Uterus (tissue), 4 donors: ENCODE results near the gene ACOT13. TPM values are rescaled to one million over a fixed set of nuclear protein-coding genes. Genes with fewer than 3 reads are reported as not detected.
"Not testable (repeated sequence)": the region's sequence is repeated elsewhere in the genome, so short reads cannot be mapped to it uniquely, and the experiment has no call there.

Experiments
- DNase-seq, 2 donors: peaks; one replicate each; pipeline ENCODE4 v3.0.0-alpha.2; 2019 to 2020
- H3K27ac ChIP-seq, 2 donors: fragments of 200-600 bp; sonication (generic); 1 replicate in 1 of 2; 2 replicates in 1 of 2; pipeline ENCODE4 v1.5.1; 2016 to 2018
- H3K27me3 ChIP-seq, 2 donors: fragments of 200-600 bp; sonication (generic); one replicate each; pipeline ENCODE4 v1.5.1; 2018 to 2019; ENCODE audit warnings: control low read depth in 1 of 2
- H3K36me3 ChIP-seq, 2 donors: fragments of 200-600 bp; sonication (generic); one replicate each; pipeline ENCODE4 v1.5.1; 2019; ENCODE audit warnings: control low read depth in 1 of 2
- H3K4me1 ChIP-seq, 2 donors: fragments of 200-600 bp; sonication (generic); one replicate each; pipeline ENCODE4 v1.5.1; 2018 to 2019; ENCODE audit warnings: control low read depth in 1 of 2
- H3K4me3 ChIP-seq, 2 donors: fragments of 200-600 bp; sonication (generic); 1 replicate in 1 of 2; 2 replicates in 1 of 2; pipeline ENCODE4 v1.5.1; 2018 to 2019; ENCODE audit warnings: mild to moderate bottlenecking in 1 of 2
- H3K9me3 ChIP-seq, 2 donors: fragments of 200-600 bp; sonication (generic); one replicate each; pipeline ENCODE4 v1.5.1; 2019; ENCODE audit warnings: control low read depth in 1 of 2
- CTCF ChIP-seq, 4 experiments: fragments of 200-600 bp in 2 of 4; fragments of 450-650 bp in 2 of 4; sonication (generic) in 2 of 4; IDR thresholded peaks; one replicate each; pipeline ENCODE4 v1.5.1; 2016 to 2019; ENCODE audit warnings: antibody characterized with exemption in 4 of 4, mild to moderate bottlenecking in 2 of 4, moderate library complexity in 1 of 4
- POLR2A ChIP-seq, 2 donors: fragments of 450-650 bp; IDR thresholded peaks; one replicate each; pipeline ENCODE4 v1.6.1; 2016; ENCODE audit warnings: antibody characterized with exemption in 2 of 2, mild to moderate bottlenecking in 1 of 2, moderate library complexity in 1 of 2
- intact Hi-C: fragments of 100-400 bp; cut with DNase I; formaldehyde crosslinking; loops from one replicate; pipeline ENCODE4 v1.15.1; 2023; ENCODE audit warnings: low total_unique reads
- total RNA-seq, 4 donors: library from RNA; depleted of rRNA in 3 of 4; stranded (reverse); fragments of >200 nt in 3 of 4; gene quantifications; one replicate each; pipeline versions ENCODE4 v1.1.0 to v1.2.4, GENCODE V29; 2014 to 2023
- donor health status: DM: yes; HTN: yes; CAD: no.

The ACOT13 gene
- total RNA-seq, 4 donors from 2014 or later: 3.8 to 10.0 (median 4.2) TPM

DNA sequence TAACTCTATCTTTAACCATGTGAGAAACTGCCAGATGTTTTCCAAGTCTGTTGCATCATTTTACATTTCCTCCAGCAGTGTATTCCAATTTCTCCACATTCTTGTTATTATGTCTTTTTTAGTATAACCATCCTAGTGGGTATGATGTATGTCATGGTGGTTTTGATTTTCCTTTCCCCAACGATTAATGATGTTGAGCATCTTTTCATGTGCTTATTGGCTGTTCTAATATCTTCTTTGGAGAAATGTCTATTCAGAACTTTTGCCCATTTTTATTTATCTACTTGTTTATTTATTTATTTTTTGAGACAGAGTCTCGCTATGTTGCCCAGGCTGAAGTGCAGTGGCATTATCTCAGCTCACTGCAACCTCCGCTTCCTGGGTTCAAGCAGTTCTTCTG lies 56.4 kb downstream of the ACOT13 start:
- DNase-seq: no peak
- intact Hi-C loops: no loop called here
- Histone ChIP-seq H3K9me3 (no peaks in the 10 kb centered on the region), H3K36me3 (no peaks in the 10 kb centered on the region), H3K4me1 (peaks cover 0 to 5% of the 10 kb centered on the region in 2 donors), H3K27ac (no peak overlapping the region), H3K4me3 (no peak overlapping the region), H3K27me3 (no peaks in the 10 kb centered on the region)
- TF ChIP-seq CTCF (IDR thresholded peaks at IDR 0.05) (no peak), POLR2A (IDR thresholded peaks at IDR 0.05) (no peak)

DNA sequence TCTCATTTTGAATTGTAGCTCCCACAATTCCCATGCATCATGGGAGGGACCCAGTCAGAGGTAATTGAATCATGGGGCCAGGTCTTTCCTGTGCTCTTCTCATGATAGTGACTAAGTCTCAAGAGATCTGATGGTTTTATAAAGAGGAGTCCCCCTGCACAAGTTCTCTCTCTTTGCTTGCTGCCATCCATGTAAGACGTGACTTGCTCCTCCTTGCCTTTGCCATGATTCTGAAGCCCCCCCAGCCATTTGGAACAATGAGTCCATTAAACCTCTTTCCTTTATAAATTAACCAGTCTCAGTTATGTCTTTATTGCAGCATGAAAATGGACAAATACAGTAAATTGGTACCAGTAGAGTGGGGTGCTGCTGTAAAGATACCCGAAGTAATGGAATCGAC lies 63.8 kb downstream of the ACOT13 start:
- intact Hi-C loops: not testable (repeated sequence)

DNA sequence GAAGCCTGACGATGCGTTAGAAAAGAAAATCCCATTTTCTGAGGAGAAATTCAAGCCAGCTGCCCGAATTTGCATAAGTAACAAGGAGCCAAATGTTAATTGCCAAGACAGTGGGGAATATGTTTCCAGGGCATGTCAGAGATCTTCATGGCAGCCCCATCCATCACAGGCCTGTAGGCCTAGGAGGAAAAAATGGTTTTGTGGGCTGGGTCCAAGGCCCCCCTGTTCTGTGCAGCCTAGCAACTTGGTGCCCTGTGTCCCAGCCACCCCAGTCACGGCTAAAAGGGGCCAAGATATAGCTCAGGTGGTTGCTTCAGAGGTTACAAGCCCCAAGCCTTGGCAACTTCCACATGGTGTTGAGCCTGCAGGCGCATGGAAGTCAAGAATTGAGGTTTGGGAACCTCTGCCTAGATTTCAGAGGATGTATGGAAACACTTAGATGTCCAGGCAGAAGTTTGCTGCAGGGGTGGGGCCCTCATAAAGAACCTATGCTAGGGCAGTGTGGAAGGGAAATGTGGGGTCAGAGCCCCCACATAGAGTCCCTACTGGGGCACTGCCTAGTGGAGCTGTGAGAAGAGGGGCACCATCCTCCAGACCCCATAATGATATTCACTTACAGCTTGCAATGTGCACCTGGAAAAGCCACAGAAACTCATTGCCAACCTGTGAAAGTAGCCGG lies 64.7 kb downstream of the ACOT13 start:
- intact Hi-C loops, H3K4me3 ChIP-seq, H3K27ac ChIP-seq, DNase-seq, H3K27me3 ChIP-seq, H3K36me3 ChIP-seq, H3K9me3 ChIP-seq, H3K4me1 ChIP-seq: not testable (repeated sequence)

More for the DNA sequence above, 63.8 kb downstream of the ACOT13 start:
- H3K4me3 ChIP-seq, H3K27me3 ChIP-seq, H3K4me1 ChIP-seq, DNase-seq, H3K9me3 ChIP-seq, H3K27ac ChIP-seq, H3K36me3 ChIP-seq: not testable (repeated sequence)

GRCh38 chr6:24734166-24734565 lies 67.3 kb downstream of the ACOT13 start:
- Histone ChIP-seq H3K9me3 (no peaks in the 10 kb centered on the region), H3K36me3 (no peaks in the 10 kb centered on the region), H3K27ac (no peak overlapping the region), H3K4me1 (no peaks in the 10 kb centered on the region), H3K4me3 (no peak overlapping the region), H3K27me3 (no peaks in the 10 kb centered on the region)
- no peak for DNase-seq
- intact Hi-C loops: no loop called here
- no peak for TF ChIP-seq CTCF (IDR thresholded peaks at IDR 0.05)
- TF ChIP-seq POLR2A (IDR thresholded peaks at IDR 0.05): no peak

DNA sequence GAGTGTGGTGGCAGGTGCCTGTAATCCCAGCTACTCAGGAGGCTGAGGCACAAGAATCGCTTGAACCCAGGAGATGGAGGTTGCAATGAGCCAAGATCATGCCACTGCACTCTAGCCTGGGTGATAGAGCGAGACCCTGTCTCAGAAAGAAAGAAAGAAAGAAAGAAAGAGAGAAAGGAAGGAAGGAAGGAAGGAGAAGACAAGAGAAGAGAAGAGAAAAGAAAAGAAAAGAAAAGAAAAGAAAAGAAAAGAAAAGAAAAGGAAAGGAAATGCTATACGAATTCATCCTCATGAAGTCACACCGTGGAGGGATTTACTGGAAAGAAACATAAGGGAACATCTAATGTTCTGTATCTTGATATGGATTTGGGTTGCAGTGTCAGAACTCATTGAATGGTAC lies 67.8 kb downstream of the ACOT13 start:
- DNase-seq, H3K36me3 ChIP-seq, H3K9me3 ChIP-seq, H3K27me3 ChIP-seq, H3K4me3 ChIP-seq, intact Hi-C loops, H3K4me1 ChIP-seq, H3K27ac ChIP-seq: not testable (repeated sequence)

- Histone ChIP-seq H3K9me3 (no peaks in the 10 kb centered on the region), H3K4me3 (no peak overlapping the region), H3K27ac (no peak overlapping the region), H3K4me1 (no peaks in the 10 kb centered on the region), H3K36me3 (no peaks in the 10 kb centered on the region), H3K27me3 (no peaks in the 10 kb centered on the region)
- TF ChIP-seq CTCF (IDR thresholded peaks at IDR 0.05): no peak
- intact Hi-C loops: no loop called here
- no peak for DNase-seq
These were observed 71.9 kb downstream of the ACOT13 start for GRCh38 chr6:24738741-24739140.

- H3K27ac ChIP-seq: no peak overlapping the region
- no peak overlapping the region for H3K4me3 ChIP-seq
- H3K4me1 ChIP-seq: no peaks in the 10 kb centered on the region
- intact Hi-C loops: no loop called here
- no peak for TF ChIP-seq CTCF (IDR thresholded peaks at IDR 0.05)
- no peak for TF ChIP-seq POLR2A (IDR thresholded peaks at IDR 0.05)
- H3K9me3 ChIP-seq: no peaks in the 10 kb centered on the region
- H3K27me3 ChIP-seq: no peaks in the 10 kb centered on the region
- H3K36me3 ChIP-seq: no peaks in the 10 kb centered on the region
- no peak for DNase-seq
These were observed 74.0 kb downstream of the ACOT13 start for GRCh38 chr6:24740861-24741260.
